ENCODE measurements around the gene PTPRD.

The PTPRD gene

GRCh38 chr9:8391566-8391965, 2221.2 kb downstream of the PTPRD start:
- Histone ChIP-seq H3K4me3 (no peak overlapping the region), H3K27ac (no peak overlapping the region)

GRCh38 chr9:8391132-8391531, 2221.7 kb downstream of the PTPRD start:
- Histone ChIP-seq H3K4me3 (no peak overlapping the region), H3K27ac (no peak overlapping the region)

GRCh38 chr9:8390571-8390970, 2222.2 kb downstream of the PTPRD start:
- no peak overlapping the region for H3K27ac ChIP-seq
- H3K4me3 ChIP-seq, result no peak overlapping the region

DNA sequence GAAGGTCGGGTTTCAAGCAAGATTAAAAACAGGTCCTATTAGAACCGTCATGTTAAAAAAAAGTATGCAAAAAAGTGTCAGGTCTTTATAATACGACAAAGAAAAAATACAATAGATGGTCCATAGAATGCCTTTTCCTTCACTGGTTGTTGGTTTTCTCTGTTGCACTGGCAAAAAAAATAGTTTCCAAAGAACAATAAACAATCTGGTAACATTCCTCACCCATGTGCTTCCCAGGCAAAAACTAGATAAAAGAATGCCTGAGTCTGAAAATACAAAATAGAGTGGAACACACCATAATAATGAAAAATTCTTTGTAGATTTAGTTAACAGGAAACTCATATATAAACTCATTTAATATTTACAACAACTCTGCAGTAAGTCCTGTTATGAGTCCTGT, 2223.3 kb downstream of the PTPRD start:
- H3K27ac ChIP-seq, result no peak overlapping the region

DNA sequence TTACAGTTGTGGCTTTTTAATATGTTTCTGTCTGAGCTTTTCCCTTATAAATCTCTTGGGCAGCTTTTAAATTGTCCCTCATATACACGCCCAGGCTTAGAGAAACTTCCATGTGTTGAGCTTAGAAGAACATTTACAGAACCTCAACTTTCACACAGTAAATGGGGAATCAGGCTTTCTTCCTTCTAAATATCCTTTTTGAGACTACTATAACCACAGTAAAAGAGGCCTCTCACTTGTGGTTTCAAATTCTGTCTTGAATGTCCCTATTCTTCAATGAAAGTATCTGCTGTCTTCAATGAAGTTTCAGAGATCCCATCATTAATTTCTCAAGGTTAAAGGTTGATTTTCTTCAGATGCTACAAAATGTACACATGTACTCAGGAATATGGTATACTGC, 2224.7 kb downstream of the PTPRD start:
- no peak overlapping the region for H3K4me3 ChIP-seq

More for the DNA sequence above, 2223.3 kb downstream of the PTPRD start:
- H3K4me3 ChIP-seq, result no peak overlapping the region

DNA sequence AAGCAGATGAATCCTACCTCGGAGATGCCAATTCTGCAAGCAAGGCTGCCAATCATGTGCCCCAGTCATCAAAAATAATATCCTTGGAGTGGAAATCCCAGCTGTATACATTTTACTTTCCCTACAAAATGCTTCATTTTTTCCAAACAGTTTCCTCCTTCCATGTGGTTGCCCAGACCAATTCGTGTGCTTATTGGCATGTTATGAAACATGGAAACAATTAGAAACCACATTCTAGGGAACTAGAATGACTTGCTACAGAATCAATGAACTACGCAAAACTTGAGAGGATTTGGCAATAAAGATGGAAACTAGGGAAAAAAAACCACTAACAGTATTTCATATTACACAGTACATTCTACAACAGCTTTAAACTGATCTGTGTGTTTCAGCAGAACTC, 2228.7 kb downstream of the PTPRD start:
- peak overlapping the region in 1 of 21 experiments; percentile 36 for H3K27ac ChIP-seq
- H3K4me3 ChIP-seq, result no peak overlapping the region

More for the DNA sequence above, 2224.7 kb downstream of the PTPRD start:
- no peak overlapping the region for H3K27ac ChIP-seq

GRCh38 chr9:8382777-8383527, 2229.8 kb downstream of the PTPRD start:
- Histone ChIP-seq H3K4me3 (no peak overlapping the region), H3K27ac (peak overlapping the region in 1 of 21 experiments; percentile 36)

DNA sequence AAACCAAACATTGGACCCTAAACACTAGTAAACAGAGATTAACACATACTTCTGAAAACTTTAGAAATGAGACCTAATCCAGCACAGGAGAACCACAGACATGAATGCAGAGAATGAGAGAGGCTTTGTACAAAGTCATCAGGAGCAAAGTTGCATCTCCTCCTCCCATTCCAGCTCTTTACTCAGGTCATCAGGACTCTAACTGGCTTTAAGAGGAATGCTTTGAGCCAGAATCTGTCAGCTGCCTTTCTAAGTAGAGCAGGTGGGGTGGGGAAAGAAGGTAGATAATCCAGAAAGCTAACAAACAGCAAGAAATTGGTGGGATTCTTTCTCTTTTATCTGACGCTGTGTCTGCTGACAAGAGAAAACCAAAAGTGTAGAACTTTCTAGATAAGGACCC, 2230.5 kb downstream of the PTPRD start:
- no peak overlapping the region for H3K27ac ChIP-seq
- H3K4me3 ChIP-seq, result no peak overlapping the region

- no peak overlapping the region for H3K27ac ChIP-seq
- H3K4me3 ChIP-seq, result no peak overlapping the region
These were observed 2231.2 kb downstream of the PTPRD start for GRCh38 chr9:8381601-8382000.

DNA sequence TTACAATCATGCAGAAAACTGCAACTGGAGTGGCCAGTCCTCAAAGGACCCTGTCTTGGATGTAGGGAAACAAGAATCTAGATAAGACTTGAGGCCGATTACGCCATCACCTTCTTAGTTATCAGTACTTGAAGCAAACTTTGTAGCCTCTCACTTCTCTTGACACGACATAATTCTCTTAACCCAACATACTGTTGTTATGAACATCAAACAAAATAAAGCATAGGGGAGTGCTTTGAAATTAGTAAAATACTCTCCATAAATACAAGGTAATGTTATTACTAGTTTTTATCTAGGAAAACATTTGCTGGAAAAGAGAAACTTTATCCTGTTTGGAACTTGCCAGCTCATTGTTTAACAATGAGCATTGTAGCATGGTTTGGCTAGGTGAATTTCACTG, 2238.3 kb downstream of the PTPRD start:
- Histone ChIP-seq H3K4me3 (no peak overlapping the region), H3K27ac (no peak overlapping the region)

GRCh38 chr9:8371686-8372085, 2241.1 kb downstream of the PTPRD start:
- no peak overlapping the region for H3K4me3 ChIP-seq
- no peak overlapping the region for H3K27ac ChIP-seq

- H3K27ac ChIP-seq, result no peak overlapping the region
- no peak overlapping the region for H3K4me3 ChIP-seq
These were observed 2246.5 kb downstream of the PTPRD start for GRCh38 chr9:8366161-8366926.

- peak overlapping the region in 1 of 21 experiments; percentile 22 for H3K27ac ChIP-seq
- H3K4me3 ChIP-seq, result no peak overlapping the region
These were observed 2247.2 kb downstream of the PTPRD start for GRCh38 chr9:8365466-8366160.

DNA sequence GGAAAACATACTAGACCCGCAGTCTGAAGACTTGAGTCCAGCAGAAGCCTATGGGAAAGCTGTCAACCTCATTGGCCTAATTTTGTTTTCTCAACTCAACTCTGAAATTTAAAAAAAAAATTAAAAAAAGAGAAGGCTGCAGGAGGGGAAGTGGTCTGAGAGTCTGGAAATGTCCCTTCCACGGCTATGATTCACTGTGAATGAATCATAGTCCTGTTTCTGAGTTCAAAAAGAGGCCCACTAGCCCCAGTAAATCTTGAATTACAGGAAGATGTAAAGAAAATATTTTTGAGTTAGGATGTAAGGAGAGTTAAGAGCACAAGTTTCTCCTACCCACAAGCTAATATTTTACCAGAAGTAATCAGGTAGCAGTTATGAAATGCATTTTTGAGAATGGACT, 2247.8 kb downstream of the PTPRD start:
- no peak overlapping the region for H3K27ac ChIP-seq

GRCh38 chr9:8364026-8364752, 2248.6 kb downstream of the PTPRD start:
- no peak overlapping the region for H3K27ac ChIP-seq
- H3K4me3 ChIP-seq, result no peak overlapping the region

More for the DNA sequence above, 2247.8 kb downstream of the PTPRD start:
- no peak overlapping the region for H3K4me3 ChIP-seq

DNA sequence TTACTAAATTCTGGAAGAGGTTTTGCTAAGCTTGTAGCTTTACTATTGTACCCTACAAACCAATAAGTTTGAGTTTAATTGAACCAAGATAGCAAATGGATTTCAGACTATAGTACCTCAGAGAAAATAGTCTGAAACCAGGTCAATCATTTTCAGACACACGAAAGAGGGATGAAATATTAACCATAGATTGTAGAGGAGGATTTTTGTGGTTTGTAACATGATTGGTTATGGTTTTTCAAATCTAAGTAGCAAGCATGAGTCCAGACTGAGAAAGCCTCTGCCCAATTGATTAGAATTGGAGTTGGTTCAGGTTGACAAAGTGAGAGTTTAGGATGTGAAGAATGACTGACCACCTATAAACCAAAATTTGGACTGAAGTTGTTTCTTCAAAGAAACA, 2250.6 kb downstream of the PTPRD start:
- H3K27ac ChIP-seq, result no peak overlapping the region
- H3K4me3 ChIP-seq, result no peak overlapping the region

GRCh38 chr9:8361364-8361763, 2251.4 kb downstream of the PTPRD start:
- Histone ChIP-seq H3K4me3 (no peak overlapping the region), H3K27ac (no peak overlapping the region)

- Histone ChIP-seq H3K4me3 (no peak overlapping the region), H3K27ac (no peak overlapping the region)
These were observed 2256.4 kb downstream of the PTPRD start for GRCh38 chr9:8356406-8356805.

GRCh38 chr9:8351436-8351835, 2261.4 kb downstream of the PTPRD start:
- Histone ChIP-seq H3K4me3 (no peak overlapping the region), H3K27ac (no peak overlapping the region)

DNA sequence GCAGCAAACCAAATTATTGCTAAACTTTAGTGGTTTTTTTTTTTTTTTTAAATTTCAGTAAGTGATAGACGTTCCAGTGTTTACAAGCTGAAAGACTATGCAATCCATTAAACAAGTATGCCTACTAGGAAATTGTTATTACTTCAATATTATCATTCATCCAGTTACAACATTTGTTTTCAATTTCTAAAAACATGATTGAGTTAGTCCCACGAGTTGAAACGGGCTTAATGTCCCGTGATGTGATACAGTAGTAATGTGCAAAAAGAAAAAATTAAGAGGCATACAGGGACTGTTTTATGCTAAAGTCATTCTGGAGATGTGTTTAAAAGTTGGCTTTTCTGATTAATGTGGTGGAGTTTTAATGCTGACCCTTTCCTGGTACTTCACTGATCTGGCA, 2262.9 kb downstream of the PTPRD start:
- H3K4me3 ChIP-seq, result no peak overlapping the region
- H3K27ac ChIP-seq, result no peak overlapping the region

Measured in skin epidermis (tissue), 12 donors.